ENCODE results near the gene NUDT16L1.

The NUDT16L1 gene

DNA sequence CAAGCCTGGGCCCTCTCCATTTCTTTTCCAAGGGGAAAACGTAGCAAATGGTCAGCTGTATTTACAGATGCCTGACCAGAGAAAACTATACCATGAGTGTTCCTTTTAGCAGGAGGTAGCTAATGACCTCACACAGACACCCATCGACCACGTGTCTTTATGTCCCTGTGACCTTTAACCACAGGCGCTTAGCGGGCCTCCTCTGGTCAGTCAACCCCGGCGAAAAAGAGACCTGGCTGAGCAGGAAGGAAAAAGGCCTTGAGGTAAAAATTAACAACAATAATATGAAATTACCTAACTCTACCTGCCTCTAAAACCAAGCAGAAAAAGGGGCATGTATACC is 9.1 kb downstream of the NUDT16L1 start:
- no peak for TF ChIP-seq CTCF (IDR thresholded peaks at IDR 0.05; ENCODE audit: low read length)
- no peak for TF ChIP-seq EZH2 (IDR thresholded peaks at IDR 0.05; ENCODE audit: borderline replicate concordance, low read length)
- Histone ChIP-seq H3K27ac (ENCODE audit: low read depth, low read length, poor library complexity, severe bottlenecking) (no peak overlapping the region), H3K9ac (ENCODE audit: low read length) (no peak overlapping the region), H4K20me1 (ENCODE audit: insufficient read depth, low read length) (no peaks in the 10 kb centered on the region), H3K27me3 (ENCODE audit: insufficient read depth, low read length) (no peaks in the 10 kb centered on the region), H3K36me3 (ENCODE audit: insufficient read depth, low read length) (peaks cover 47% of the 10 kb centered on the region; the same call in 1 of the 2 replicates), H3F3A (ENCODE audit: insufficient read depth, low read length) (no peaks in the 10 kb centered on the region), H3K9me3 (ENCODE audit: low read length) (no peaks in the 10 kb centered on the region), H3K9me2 (ENCODE audit: low read depth, low read length) (no peaks in the 10 kb centered on the region), H3K79me2 (ENCODE audit: insufficient read depth, low read length) (no peaks in the 10 kb centered on the region), H2AFZ (ENCODE audit: low read length) (no peak overlapping the region), H3K4me3 (ENCODE audit: low read depth, low read length, poor library complexity, severe bottlenecking) (no peak overlapping the region), H3K4me2 (ENCODE audit: low read length) (no peak overlapping the region), H3K4me1 (ENCODE audit: insufficient read depth, low read length, severe bottlenecking) (peaks cover 3% of the 10 kb centered on the region)

- Histone ChIP-seq H3K27ac (ENCODE audit: low read depth, low read length, poor library complexity, severe bottlenecking) (no peak overlapping the region), H3K9me2 (ENCODE audit: low read depth, low read length) (no peaks in the 10 kb centered on the region), H3K4me2 (ENCODE audit: low read length) (no peak overlapping the region), H3F3A (ENCODE audit: insufficient read depth, low read length) (no peaks in the 10 kb centered on the region), H3K9me3 (ENCODE audit: low read length) (no peaks in the 10 kb centered on the region), H3K27me3 (ENCODE audit: insufficient read depth, low read length) (no peaks in the 10 kb centered on the region), H3K36me3 (ENCODE audit: insufficient read depth, low read length) (peaks cover 40% of the 10 kb centered on the region; the same call in 1 of the 2 replicates), H4K20me1 (ENCODE audit: insufficient read depth, low read length) (no peaks in the 10 kb centered on the region), H2AFZ (ENCODE audit: low read length) (no peak overlapping the region), H3K4me1 (ENCODE audit: insufficient read depth, low read length, severe bottlenecking) (peaks cover 3% of the 10 kb centered on the region), H3K9ac (ENCODE audit: low read length) (no peak overlapping the region), H3K4me3 (ENCODE audit: low read depth, low read length, poor library complexity, severe bottlenecking) (no peak overlapping the region), H3K79me2 (ENCODE audit: insufficient read depth, low read length) (no peaks in the 10 kb centered on the region)
- no peak for TF ChIP-seq CTCF (IDR thresholded peaks at IDR 0.05; ENCODE audit: low read length)
Observed at GRCh38 chr16:4703906-4704305, 10.5 kb downstream of the NUDT16L1 start.

DNA sequence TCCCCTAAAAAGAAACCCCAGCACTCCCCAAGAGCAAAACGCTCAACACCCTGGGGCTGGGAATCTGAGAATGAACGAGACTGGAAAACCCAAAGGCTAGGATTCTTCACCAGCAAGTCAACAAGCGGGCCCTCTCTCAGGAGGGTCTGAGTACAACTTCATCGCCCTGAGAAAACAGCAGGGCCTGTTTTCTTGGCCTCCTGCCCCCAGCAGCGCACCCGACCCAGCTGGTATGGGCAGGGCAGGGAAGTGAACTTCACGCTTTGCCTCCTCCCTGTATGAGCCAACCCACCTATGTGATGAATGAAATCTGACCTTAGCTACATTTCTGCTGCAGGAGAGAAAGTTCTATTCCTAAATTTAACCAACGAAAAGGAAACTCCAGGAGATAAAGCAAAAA is 11.1 kb downstream of the NUDT16L1 start:
- no peak overlapping the region for H3K4me3 ChIP-seq (ENCODE audit: low read depth, low read length, poor library complexity, severe bottlenecking)
- H3F3A ChIP-seq (ENCODE audit: insufficient read depth, low read length), result no peaks in the 10 kb centered on the region
- no peak overlapping the region for H3K4me2 ChIP-seq (ENCODE audit: low read length)
- H3K9ac ChIP-seq (ENCODE audit: low read length), result no peak overlapping the region
- no peaks in the 10 kb centered on the region for H3K9me2 ChIP-seq (ENCODE audit: low read depth, low read length)
- H3K27me3 ChIP-seq (ENCODE audit: insufficient read depth, low read length), result no peaks in the 10 kb centered on the region
- H3K9me3 ChIP-seq (ENCODE audit: low read length), result no peaks in the 10 kb centered on the region
- H3K79me2 ChIP-seq (ENCODE audit: insufficient read depth, low read length), result no peaks in the 10 kb centered on the region
- no peak overlapping the region for H3K27ac ChIP-seq (ENCODE audit: low read depth, low read length, poor library complexity, severe bottlenecking)
- TF ChIP-seq CTCF (IDR thresholded peaks at IDR 0.05; ENCODE audit: low read length) (no peak), EZH2 (IDR thresholded peaks at IDR 0.05; ENCODE audit: borderline replicate concordance, low read length) (no peak)
- no peak overlapping the region for H2AFZ ChIP-seq (ENCODE audit: low read length)
- H3K36me3 ChIP-seq (ENCODE audit: insufficient read depth, low read length), result peaks cover 34% of the 10 kb centered on the region; the same call in 1 of the 2 replicates
- no peaks in the 10 kb centered on the region for H4K20me1 ChIP-seq (ENCODE audit: insufficient read depth, low read length)
- H3K4me1 ChIP-seq (ENCODE audit: insufficient read depth, low read length, severe bottlenecking), result peaks cover 3% of the 10 kb centered on the region
